UCSD-AML1 (cell line): Measurements from ENCODE around the gene RHEBL1.
A peak's percentile ranks its signal among the peaks of the same experiment; 100 is the strongest.

Experiments used
- DNase-seq: peaks from one replicate; lab custom pipeline; 2025; ENCODE audit not compliant: unreplicated experiment; lab: John Stamatoyannopoulos, UW

Gene RHEBL1

GRCh38 chr12:49022558-49023178 lies 47.1 kb downstream of the RHEBL1 start:
- no peak for DNase-seq

GRCh38 chr12:49021292-49021915 lies 48.4 kb downstream of the RHEBL1 start:
- no peak for DNase-seq

- DNase-seq, result no peak
These were observed 49.3 kb downstream of the RHEBL1 start for GRCh38 chr12:49020441-49020840.

GRCh38 chr12:49019443-49020324 lies 50.1 kb downstream of the RHEBL1 start:
- DNase-seq, result peak; percentile 71

DNA sequence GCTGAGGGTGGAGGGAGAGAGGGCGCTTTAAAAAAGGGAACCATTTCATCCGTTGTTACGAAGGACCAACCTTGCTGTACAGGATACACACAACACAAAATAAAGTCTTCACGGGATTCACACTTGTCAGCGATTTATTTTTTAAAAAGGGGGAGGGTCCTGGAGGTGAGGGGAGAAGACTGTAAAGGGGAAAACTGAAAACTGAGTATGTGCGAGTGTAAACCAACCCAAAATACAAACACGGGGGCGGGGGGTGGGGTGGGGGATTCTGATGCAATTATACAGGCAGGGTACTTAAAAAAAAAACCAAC lies 50.7 kb downstream of the RHEBL1 start:
- no peak for DNase-seq

GRCh38 chr12:49018261-49019119 lies 51.3 kb downstream of the RHEBL1 start, which contains the start of gene PRKAG1:
TSS of gene PRKAG1 (minus strand) at chr12:49018776. CDS start at chr12:49018740, 36 bp downstream.
- peak; percentile 98 for DNase-seq

DNA sequence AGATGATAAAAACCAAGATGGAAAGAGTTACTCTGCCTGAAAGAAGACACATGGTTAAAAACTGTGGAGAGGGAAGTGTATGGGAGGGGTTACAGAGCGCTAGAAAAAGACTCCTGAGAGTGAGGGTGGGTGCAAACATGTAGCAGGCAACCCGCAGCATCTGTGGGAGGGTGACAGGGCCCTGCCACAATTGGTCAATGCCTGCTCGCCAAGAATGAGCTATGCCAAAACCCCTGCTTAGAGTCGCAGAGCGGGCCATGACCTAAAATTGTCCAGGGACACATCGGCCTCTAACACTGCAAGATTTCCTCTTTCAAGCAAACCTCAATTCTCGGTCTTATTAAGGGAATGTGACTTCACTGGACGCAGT lies 51.9 kb downstream of the RHEBL1 start:
- DNase-seq, result peak; percentile 65

DNA sequence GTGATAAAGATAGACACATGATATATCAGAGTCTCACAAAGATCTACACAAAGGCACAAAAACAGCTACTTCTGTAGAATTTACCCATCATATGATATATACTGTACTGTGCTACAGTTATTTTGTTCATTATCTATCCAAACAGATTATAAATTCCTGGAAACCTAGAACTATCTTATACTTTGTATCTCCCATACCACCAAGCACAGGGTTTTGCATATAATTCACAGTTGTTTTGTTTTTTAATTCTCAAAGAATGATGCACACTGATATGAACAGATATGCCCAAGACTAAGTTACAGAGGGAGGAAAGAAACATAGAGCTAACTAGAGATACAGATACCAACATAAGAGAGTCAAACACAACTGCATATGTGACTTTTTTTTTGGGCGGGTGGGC lies 54.6 kb downstream of the RHEBL1 start:
- DNase-seq, result no peak
